HG03280 (cell line): Measurements from ENCODE around the gene ALG12.

Experiments
- ATAC-seq: cut with Tn5 transposase; IDR thresholded peaks from one replicate; pipeline ENCODE4 v1.9.1; 2021; ENCODE audit warnings: mild to moderate bottlenecking, moderate library complexity; ENCODE audit not compliant: unreplicated experiment

ALG12 gene

DNA sequence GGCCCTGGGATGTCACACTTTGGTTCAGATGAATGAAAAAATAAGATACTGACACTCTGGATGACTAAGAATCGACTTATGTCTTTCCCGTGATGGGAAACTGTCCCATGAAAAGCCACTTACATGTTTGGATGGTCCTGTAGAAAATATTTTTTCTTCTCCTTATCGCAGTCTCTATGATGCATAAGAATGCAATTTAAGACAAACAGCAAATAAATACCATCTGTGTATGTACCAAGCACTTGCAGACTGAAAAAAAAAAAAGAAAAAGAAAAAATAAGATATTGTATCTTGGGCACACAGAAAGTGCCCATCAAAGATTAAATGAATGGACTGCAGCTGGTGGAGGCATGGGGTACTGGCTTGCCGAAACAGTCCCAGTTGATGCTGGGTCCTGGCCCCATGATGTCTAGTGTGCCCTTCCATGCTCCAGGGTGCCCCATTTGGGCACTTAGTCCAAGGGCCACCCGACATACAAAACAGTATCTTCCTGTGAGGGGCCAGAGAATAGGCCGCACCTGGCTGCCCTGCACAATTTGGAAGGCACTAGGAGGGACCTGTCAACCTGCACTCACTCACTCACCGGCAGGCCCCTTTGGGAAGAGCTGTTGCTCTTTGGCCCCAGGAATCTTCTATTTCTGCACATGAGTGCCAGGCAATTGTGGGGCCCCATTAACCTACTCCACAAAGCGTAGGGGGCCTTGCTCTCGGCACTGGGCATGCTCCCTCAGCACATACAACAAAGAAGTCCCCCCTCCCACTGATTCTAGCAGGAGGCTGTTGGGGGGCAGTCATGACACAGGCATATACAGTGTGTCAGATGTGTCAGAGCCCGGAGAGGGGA lies 67.1 kb downstream of the ALG12 start:
- no peak for ATAC-seq
